IgD-negative memory B cell (primary cell): ENCODE measurements around the gene OR8B8. TPM values are rescaled to one million over a fixed set of nuclear protein-coding genes. Genes with fewer than 3 reads are reported as not detected.
"Not testable (repeated sequence)": the region's sequence is repeated elsewhere in the genome, so short reads cannot be mapped to it uniquely, and the experiment has no call there.

Source experiments
- H3K27ac Mint-ChIP-seq, 3 donors: one replicate each; pipeline ENCODE4 v1.8.0; 2020 to 2022; ENCODE audit warnings: mild to moderate bottlenecking in 3 of 3, mixed read lengths in 3 of 3, moderate library complexity in 1 of 3
- H3K27me3 Mint-ChIP-seq: one replicate; pipeline ENCODE4 v1.8.0; 2021; ENCODE audit warnings: mixed read lengths
- H3K36me3 Mint-ChIP-seq: one replicate; pipeline ENCODE4 v1.8.0; 2020; ENCODE audit warnings: mild to moderate bottlenecking, mixed read lengths
- H3K4me1 Mint-ChIP-seq, 3 donors: one replicate each; pipeline ENCODE4 v1.8.0; 2020 to 2022; ENCODE audit warnings: mixed read lengths in 3 of 3, mild to moderate bottlenecking in 1 of 3
- H3K4me3 Mint-ChIP-seq, 4 donors: one replicate each; pipeline ENCODE4 v1.8.0; 2020 to 2022; ENCODE audit warnings: mild to moderate bottlenecking in 4 of 4, mixed read lengths in 4 of 4, moderate library complexity in 3 of 4
- H3K9me3 Mint-ChIP-seq, 3 donors: one replicate each; pipeline ENCODE4 v1.8.0; 2020 to 2021; ENCODE audit warnings: mixed read lengths in 3 of 3, mild to moderate bottlenecking in 1 of 3
- polyA plus RNA-seq: library from polyadenylated mRNA; unstranded; fragments of 300-500 nt; fragmentation: Illumina TruSeq; gene quantifications from one replicate; pipeline ENCODE4 v1.2.3, GENCODE V29; 2021

Gene OR8B8
- polyA plus RNA-seq, 1 donor from 2014 or later, result not detected

GRCh38 chr11:124463990-124464389 lies 18.5 kb upstream of the OR8B8 start:
- Mint-ChIP-seq H3K4me1 (no peaks in the 10 kb centered on the region), H3K9me3 (peaks cover 0 to 4% (median 3%) of the 10 kb centered on the region in 3 donors), H3K27ac (no peak overlapping the region), H3K36me3 (no peaks in the 10 kb centered on the region), H3K27me3 (peaks cover 3% of the 10 kb centered on the region), H3K4me3 (no peak overlapping the region)

GRCh38 chr11:124463324-124463723 lies 17.8 kb upstream of the OR8B8 start:
- Mint-ChIP-seq H3K9me3 (peaks cover 0 to 4% (median 3%) of the 10 kb centered on the region in 3 donors), H3K4me1 (no peaks in the 10 kb centered on the region), H3K27ac (no peak overlapping the region), H3K27me3 (peaks cover 2% of the 10 kb centered on the region), H3K36me3 (no peaks in the 10 kb centered on the region), H3K4me3 (no peak overlapping the region)

DNA sequence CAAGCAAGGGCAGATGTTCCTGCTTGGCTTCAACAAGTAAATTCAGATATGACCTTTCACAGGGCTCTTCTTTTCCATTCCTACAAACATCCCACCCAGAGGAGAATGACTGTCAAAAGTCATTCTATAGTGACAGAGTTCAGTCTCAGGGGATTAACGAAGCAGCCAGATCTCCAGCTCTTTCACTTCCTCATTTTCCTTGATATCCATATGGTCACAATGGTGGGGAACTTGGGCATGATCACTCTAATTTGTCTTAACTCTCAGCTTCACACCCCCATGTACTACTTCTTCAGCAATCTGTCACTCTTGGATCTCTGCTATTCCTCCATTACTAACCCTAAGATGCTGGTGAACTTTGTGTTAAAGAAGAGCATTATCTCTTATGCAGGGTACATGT lies 15.0 kb upstream of the OR8B8 start:
- Mint-ChIP-seq H3K36me3 (no peaks in the 10 kb centered on the region), H3K4me1 (no peaks in the 10 kb centered on the region), H3K27ac (no peak overlapping the region), H3K9me3 (peaks cover 0 to 4% (median 3%) of the 10 kb centered on the region in 3 donors), H3K27me3 (no peaks in the 10 kb centered on the region), H3K4me3 (no peak overlapping the region)

DNA sequence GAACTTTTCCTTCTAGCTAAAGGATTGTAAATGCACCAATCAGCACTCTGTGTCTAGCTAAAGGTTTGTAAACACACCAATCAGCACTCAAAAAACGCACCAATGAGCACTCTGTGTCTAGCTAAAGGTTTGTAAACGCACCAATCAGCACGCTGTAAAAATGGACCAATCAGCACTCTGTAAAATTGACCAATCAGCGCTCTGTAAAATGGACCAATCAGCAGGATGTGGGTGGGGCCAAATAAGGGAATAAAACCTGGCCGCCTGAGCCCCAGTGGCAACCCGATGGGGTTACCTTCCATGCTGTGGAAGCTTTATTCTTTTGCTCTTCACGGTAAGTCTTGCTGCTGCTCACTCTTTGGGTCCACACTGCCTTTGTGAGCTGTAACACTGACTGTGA lies 13.9 kb upstream of the OR8B8 start:
- H3K4me1 Mint-ChIP-seq, H3K9me3 Mint-ChIP-seq, H3K27me3 Mint-ChIP-seq, H3K27ac Mint-ChIP-seq, H3K36me3 Mint-ChIP-seq, H3K4me3 Mint-ChIP-seq: not testable (repeated sequence)

DNA sequence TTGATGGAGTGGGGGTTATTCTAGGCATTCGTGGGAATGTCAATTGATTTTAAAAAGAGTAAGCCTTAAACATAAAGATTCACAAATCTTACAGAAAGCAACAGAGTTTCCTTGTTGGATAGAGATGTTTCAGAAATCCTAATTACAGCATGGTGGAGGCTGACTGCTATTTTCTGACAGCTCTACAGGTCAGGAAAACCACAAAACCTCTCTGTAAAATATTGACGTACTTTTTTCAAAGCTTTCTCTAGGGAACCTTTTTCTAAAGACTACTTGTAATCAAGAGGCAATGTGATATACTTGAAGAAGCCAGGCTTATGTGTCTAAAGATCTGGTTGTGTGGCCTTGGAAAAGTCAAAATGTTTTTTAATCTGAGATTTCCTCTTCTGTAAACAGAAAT lies 9.1 kb upstream of the OR8B8 start:
- Mint-ChIP-seq H3K9me3 (peaks cover 2 to 5% (median 5%) of the 10 kb centered on the region in 3 donors), H3K4me1 (no peaks in the 10 kb centered on the region), H3K36me3 (no peaks in the 10 kb centered on the region), H3K27ac (no peak overlapping the region), H3K27me3 (peaks cover 3% of the 10 kb centered on the region), H3K4me3 (no peak overlapping the region)

GRCh38 chr11:124446916-124447315 lies 1.4 kb upstream of the OR8B8 start:
- Mint-ChIP-seq H3K4me1 (no peaks in the 10 kb centered on the region), H3K9me3 (peaks cover 0 to 2% (median 0%) of the 10 kb centered on the region in 3 donors), H3K36me3 (no peaks in the 10 kb centered on the region), H3K27me3 (peaks cover 2% of the 10 kb centered on the region), H3K4me3 (no peak overlapping the region), H3K27ac (no peak overlapping the region)

- no peaks in the 10 kb centered on the region for H3K4me1 Mint-ChIP-seq
- no peak overlapping the region for H3K4me3 Mint-ChIP-seq
- peaks cover 0 to 2% (median 0%) of the 10 kb centered on the region in 3 donors for H3K9me3 Mint-ChIP-seq
- peaks cover 1% of the 10 kb centered on the region for H3K36me3 Mint-ChIP-seq
- peaks cover 5% of the 10 kb centered on the region for H3K27me3 Mint-ChIP-seq
- H3K27ac Mint-ChIP-seq, result no peak overlapping the region
Measured at GRCh38 chr11:124442847-124443246, 2.6 kb downstream of the OR8B8 start.

DNA sequence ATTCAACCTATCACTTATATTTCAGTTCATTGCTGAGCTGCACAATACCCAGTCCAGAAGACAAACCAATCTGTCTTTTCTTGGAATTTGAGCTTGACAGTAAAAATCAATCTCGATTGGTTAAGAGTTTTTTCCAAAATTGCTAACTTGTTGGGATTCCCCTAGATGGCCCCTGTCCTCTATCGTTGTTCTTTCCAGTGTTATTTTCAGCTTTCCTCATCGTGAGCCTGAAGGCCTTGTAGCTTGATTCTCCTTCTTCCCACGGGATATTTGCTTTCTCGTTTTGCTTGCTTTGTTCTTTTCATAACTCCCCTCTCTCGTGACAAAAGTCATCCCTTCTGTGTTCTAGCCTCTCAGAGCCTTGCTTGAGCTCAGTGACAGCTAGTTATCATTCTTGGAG lies 3.1 kb downstream of the OR8B8 start:
- Mint-ChIP-seq H3K4me3 (no peak overlapping the region), H3K27me3 (peaks cover 5% of the 10 kb centered on the region), H3K27ac (no peak overlapping the region), H3K4me1 (no peaks in the 10 kb centered on the region), H3K36me3 (peaks cover 1% of the 10 kb centered on the region), H3K9me3 (peaks cover 0 to 2% (median 0%) of the 10 kb centered on the region in 3 donors)

DNA sequence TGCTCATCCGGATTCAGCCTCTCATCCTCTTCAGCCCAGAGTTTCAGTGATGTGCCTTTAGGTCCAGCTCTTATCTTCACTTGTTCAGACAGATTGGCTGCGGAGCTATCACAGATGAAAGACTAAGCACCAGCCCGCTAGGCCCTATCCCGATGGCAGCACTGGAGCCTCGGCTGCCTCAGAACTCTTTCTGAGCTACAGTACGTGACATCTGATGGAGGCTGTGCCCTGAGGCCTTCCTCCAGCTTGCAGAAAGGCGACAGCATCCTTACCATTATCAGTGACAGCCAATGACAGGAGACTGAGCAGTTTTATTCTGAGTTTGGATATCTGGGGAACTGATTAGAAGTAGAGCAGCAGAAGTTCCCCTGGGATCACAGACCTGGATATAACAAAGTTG lies 4.0 kb downstream of the OR8B8 start:
- H3K4me1 Mint-ChIP-seq, result no peaks in the 10 kb centered on the region
- peaks cover 5% of the 10 kb centered on the region for H3K27me3 Mint-ChIP-seq
- peaks cover 1% of the 10 kb centered on the region for H3K36me3 Mint-ChIP-seq
- H3K27ac Mint-ChIP-seq, result no peak overlapping the region
- H3K9me3 Mint-ChIP-seq, result peaks cover 0 to 2% (median 0%) of the 10 kb centered on the region in 3 donors
- H3K4me3 Mint-ChIP-seq, result no peak overlapping the region

DNA sequence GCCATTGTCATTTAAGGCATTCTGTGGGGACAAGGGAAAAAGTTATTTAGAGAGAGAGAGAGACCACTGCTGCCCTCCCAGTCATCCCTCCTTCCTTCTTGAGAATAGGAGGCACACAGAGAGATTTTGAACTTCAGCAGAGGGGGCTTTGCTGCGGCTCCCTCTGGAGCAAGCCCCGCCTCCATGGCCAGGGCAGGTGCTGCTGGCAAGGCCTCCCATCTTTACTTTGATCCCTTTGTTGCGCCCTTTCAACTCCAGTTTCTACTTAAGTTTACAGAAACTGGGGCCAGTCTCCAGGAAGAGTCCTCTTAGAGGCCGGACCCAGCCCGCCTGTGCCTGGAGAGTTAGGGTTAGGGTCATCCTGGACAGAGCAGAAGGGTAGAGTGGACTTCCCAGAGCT lies 4.4 kb downstream of the OR8B8 start:
- no peaks in the 10 kb centered on the region for H3K4me1 Mint-ChIP-seq
- no peak overlapping the region for H3K27ac Mint-ChIP-seq
- H3K4me3 Mint-ChIP-seq, result no peak overlapping the region

GRCh38 chr11:124440608-124441007 lies 4.9 kb downstream of the OR8B8 start:
- H3K4me1 Mint-ChIP-seq, result no peaks in the 10 kb centered on the region
- H3K27me3 Mint-ChIP-seq, result peaks cover 5% of the 10 kb centered on the region
- H3K27ac Mint-ChIP-seq, result no peak overlapping the region
- no peak overlapping the region for H3K4me3 Mint-ChIP-seq
- H3K36me3 Mint-ChIP-seq, result peaks cover 1% of the 10 kb centered on the region
- H3K9me3 Mint-ChIP-seq, result peaks cover 2 to 3% (median 2%) of the 10 kb centered on the region in 3 donors

More for the DNA sequence above, 4.4 kb downstream of the OR8B8 start:
- Mint-ChIP-seq H3K36me3 (peaks cover 1% of the 10 kb centered on the region), H3K27me3 (peaks cover 5% of the 10 kb centered on the region), H3K9me3 (peaks cover 2 to 3% (median 2%) of the 10 kb centered on the region in 3 donors)

GRCh38 chr11:124434699-124435098 lies 10.8 kb downstream of the OR8B8 start:
- Mint-ChIP-seq H3K27me3 (peaks cover 5% of the 10 kb centered on the region), H3K4me1 (no peaks in the 10 kb centered on the region), H3K4me3 (no peak overlapping the region), H3K9me3 (peaks cover 2 to 3% (median 3%) of the 10 kb centered on the region in 3 donors), H3K27ac (no peak overlapping the region), H3K36me3 (peaks cover 1% of the 10 kb centered on the region)

DNA sequence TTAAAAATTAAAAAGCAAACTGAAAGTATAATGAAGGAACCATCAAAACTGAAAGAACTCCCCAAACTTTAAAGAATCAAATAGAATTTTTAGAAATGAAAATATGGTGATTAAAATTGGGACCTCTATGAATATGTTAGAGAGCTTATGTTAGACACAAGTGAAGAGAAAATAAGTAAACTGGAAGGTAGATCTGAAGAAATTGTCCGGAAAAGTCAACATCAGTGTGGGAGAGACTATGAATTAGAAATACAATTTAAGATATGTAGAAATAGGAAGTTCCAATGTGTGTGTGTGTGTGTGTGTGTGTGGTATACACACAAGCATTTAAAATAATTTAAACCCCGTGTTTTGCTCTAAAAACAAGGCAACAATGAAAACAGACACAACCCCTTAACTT lies 15.9 kb downstream of the OR8B8 start:
- no peak overlapping the region for H3K27ac Mint-ChIP-seq

DNA sequence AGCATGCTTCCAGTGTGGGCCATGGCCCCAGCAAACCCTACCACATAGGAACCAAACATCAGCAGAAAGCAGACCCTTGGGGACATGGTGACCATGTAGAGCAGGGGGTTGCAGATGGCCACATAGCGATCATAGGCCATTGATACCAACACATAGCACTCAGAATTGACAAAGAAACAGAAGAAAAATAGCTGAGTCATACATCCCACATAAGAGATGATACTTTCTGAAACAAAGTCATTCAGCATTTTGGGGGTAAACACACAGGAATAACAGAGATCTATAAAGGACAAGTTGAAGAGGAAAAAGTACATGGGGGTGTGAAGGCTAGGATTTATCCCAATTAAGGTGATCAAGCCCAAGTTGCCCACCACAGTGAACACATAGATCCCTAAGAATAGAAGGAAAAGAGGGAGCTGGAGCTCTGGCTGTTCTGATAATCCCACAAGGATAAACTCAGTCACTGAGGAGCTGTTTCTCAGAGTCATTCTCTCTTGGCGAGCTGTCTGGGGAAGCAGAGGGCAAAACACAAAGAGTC lies 21.0 kb downstream of the OR8B8 start, which contains the start of gene OR8B4:
Gene OR8B4, minus strand, starts transcription at position 488 of the 538 bp plus-strand sequence. Its CDS starts 0 bp downstream, at position 488.
- no peak within 1 kb of the TSS for H3K27ac Mint-ChIP-seq
- H3K4me1 Mint-ChIP-seq, result no peaks in the 10 kb centered on the region

More for the DNA sequence above, 15.9 kb downstream of the OR8B8 start:
- no peaks in the 10 kb centered on the region for H3K36me3 Mint-ChIP-seq
- peaks cover 0 to 10% (median 2%) of the 10 kb centered on the region in 3 donors for H3K9me3 Mint-ChIP-seq
- H3K4me3 Mint-ChIP-seq, result peak overlapping the region in 1 of 4 donors; percentile 2
- peaks cover 3% of the 10 kb centered on the region for H3K27me3 Mint-ChIP-seq
- no peaks in the 10 kb centered on the region for H3K4me1 Mint-ChIP-seq

DNA sequence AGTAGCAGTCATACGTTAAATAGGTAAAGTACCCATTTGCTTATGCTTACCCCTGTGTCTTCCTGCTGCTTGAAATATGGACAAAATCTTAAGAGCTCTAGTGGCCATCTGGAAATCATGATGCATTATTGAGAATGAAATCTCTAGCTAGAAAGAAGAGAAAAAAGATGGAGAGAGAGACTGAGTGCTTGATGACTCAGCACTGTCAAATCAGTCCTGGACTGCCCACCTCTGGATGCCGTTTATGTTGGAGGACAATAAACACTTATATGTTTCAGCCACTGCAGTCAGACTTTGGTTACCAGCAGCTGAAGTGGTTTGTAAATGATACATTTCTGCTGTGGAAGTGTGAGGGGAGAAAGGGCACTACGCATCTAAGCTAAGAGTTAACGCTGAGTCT lies 24.5 kb downstream of the OR8B8 start:
- peaks cover 0 to 2% (median 0%) of the 10 kb centered on the region in 3 donors for H3K9me3 Mint-ChIP-seq
- H3K4me3 Mint-ChIP-seq, result no peak overlapping the region
- H3K27me3 Mint-ChIP-seq, result peaks cover 12% of the 10 kb centered on the region
- no peaks in the 10 kb centered on the region for H3K36me3 Mint-ChIP-seq
- H3K27ac Mint-ChIP-seq, result no peak overlapping the region
- no peaks in the 10 kb centered on the region for H3K4me1 Mint-ChIP-seq

More for the DNA sequence above, 21.0 kb downstream of the OR8B8 start, which contains the start of gene OR8B4:
- Mint-ChIP-seq H3K4me3 (no peak within 1 kb of the TSS), H3K36me3 (no peaks in the 10 kb centered on the region), H3K9me3 (peaks cover 0 to 8% (median 2%) of the 10 kb centered on the region in 3 donors), H3K27me3 (peaks cover 12% of the 10 kb centered on the region)

GRCh38 chr11:124415356-124415923 lies 30.1 kb downstream of the OR8B8 start:
- Mint-ChIP-seq H3K27ac (no peak overlapping the region), H3K36me3 (no peaks in the 10 kb centered on the region), H3K4me1 (no peaks in the 10 kb centered on the region), H3K4me3 (no peak overlapping the region), H3K9me3 (no peaks in the 10 kb centered on the region), H3K27me3 (peaks cover 2% of the 10 kb centered on the region)
